K562 (cell line): ENCODE data around the gene SYVN1. TPM values are rescaled to one million over a fixed set of nuclear protein-coding genes. Genes with fewer than 3 reads are reported as not detected.

Experiments used
- ARID1B ChIP-seq: fragments of 450-650 bp; IDR thresholded peaks from 2 replicates; pipeline ENCODE4 v1.6.1; 2016; ENCODE audit warnings: antibody characterized with exemption, mild to moderate bottlenecking, inconsistent platforms
- CXXC5 ChIP-seq: fragments of 250-450 bp; sonication (Bioruptor Pico); IDR thresholded peaks from 2 replicates; pipeline ENCODE4 v1.8.0; 2022; ENCODE audit warnings: inconsistent platforms, mild to moderate bottlenecking, moderate library complexity
- DNMT1 ChIP-seq: fragments of 450-650 bp; IDR thresholded peaks from 2 replicates; pipeline ENCODE4 v1.6.1; 2016; ENCODE audit warnings: antibody characterized with exemption, mild to moderate bottlenecking
- HES1 ChIP-seq: fragments of 450-650 bp; IDR thresholded peaks from 2 replicates; pipeline ENCODE4 v1.6.1; 2016; ENCODE audit warnings: low read depth, mild to moderate bottlenecking, moderate library complexity
- MAFK ChIP-seq: IDR thresholded peaks from 2 replicates; pipeline ENCODE4 v1.6.1; 2011; ENCODE audit warnings: low read length, improper control_type of control experiment
- MYC ChIP-seq, 2 experiments: fragments of 250-450 bp in 1 of 2; sonication (Bioruptor Pico) in 1 of 2; IDR thresholded peaks; 2 replicates each; pipeline versions ENCODE4 v1.5.1 to v1.6.1; 2012 to 2021; ENCODE audit warnings: low read depth in 2 of 2, borderline replicate concordance in 1 of 2, improper control_type of control experiment in 1 of 2, low read length in 1 of 2, mild to moderate bottlenecking in 1 of 2, moderate library complexity in 1 of 2
- NFRKB ChIP-seq: fragments of 450-650 bp; IDR thresholded peaks from 2 replicates; pipeline ENCODE4 v1.6.1; 2016; ENCODE audit warnings: low read depth
- POLR2H ChIP-seq: IDR thresholded peaks from 2 replicates; pipeline ENCODE4 v1.6.1; 2016; ENCODE audit warnings: missing genetic modification characterization, low read depth, mild to moderate bottlenecking, control low read depth, missing compliant biosample characterization, moderate library complexity
- REST ChIP-seq, 2 experiments: fragments of 450-650 bp; formaldehyde crosslinking in 1 of 2; IDR thresholded peaks; 2 replicates each; pipeline versions ENCODE4 v1.4.0 to v1.6.1; 2014 to 2020; ENCODE audit warnings: mild to moderate bottlenecking in 2 of 2, borderline replicate concordance in 1 of 2, low read depth in 1 of 2
- RNF2 ChIP-seq: sonication (generic); IDR thresholded peaks from 2 replicates; pipeline ENCODE4 v1.6.1; 2016
- SMAD1 ChIP-seq: fragments of 150-350 bp; IDR thresholded peaks from 2 replicates; pipeline ENCODE4 v1.6.1; 2014; ENCODE audit warnings: low read length, low read depth; ENCODE audit not compliant: partially characterized antibody
- SMARCE1 ChIP-seq: fragments of 450-650 bp; IDR thresholded peaks from 2 replicates; pipeline ENCODE4 v1.7.1; 2016; ENCODE audit warnings: mild to moderate bottlenecking
- SRSF3 ChIP-seq: fragments of 200-400 bp; formaldehyde crosslinking; IDR thresholded peaks from 2 replicates; pipeline ENCODE4 v1.6.1; 2016; ENCODE audit warnings: mild to moderate bottlenecking, low read length, moderate library complexity; ENCODE audit not compliant: insufficient read depth
- ZBTB17 ChIP-seq: fragments of 450-650 bp; formaldehyde crosslinking; IDR thresholded peaks from 2 replicates; pipeline ENCODE4 v1.4.0; 2020; ENCODE audit warnings: mild to moderate bottlenecking
- ZNF384 ChIP-seq: IDR thresholded peaks from 2 replicates; pipeline ENCODE4 v1.6.1; 2012; ENCODE audit warnings: low read depth, low read length, improper control_type of control experiment
- ZNF79 ChIP-seq: fragments of 250-450 bp; sonication (Bioruptor Pico); IDR thresholded peaks from 2 replicates; pipeline ENCODE4 v1.4.0; 2020; ENCODE audit warnings: low read depth, mild to moderate bottlenecking, moderate library complexity
- ZSCAN32 ChIP-seq: fragments of 450-650 bp; formaldehyde crosslinking; IDR thresholded peaks from 2 replicates; pipeline ENCODE4 v1.4.0; 2020; ENCODE audit warnings: mild to moderate bottlenecking, moderate library complexity
- polyA plus RNA-seq, 8 experiments: library from polyadenylated mRNA; depleted of rRNA in 4 of 8; stranded (reverse) in 5 of 8; unstranded in 3 of 8; fragments of >200 nt; fragmentation: Nextera tagmentation in 2 of 8; fragmentation: Illumina TruSeq in 1 of 8; extraction: Ambion mirVana in 2 of 8; extraction: Trizol in 1 of 8; gene quantifications; 2 replicates each; pipeline versions ENCODE4 v1.2.1 to v1.2.3, GENCODE V29; 2011 to 2014; ENCODE audit warnings: inconsistent platforms in 1 of 8, missing spikeins in 1 of 8
- total RNA-seq, 7 experiments: library from RNA; depleted of rRNA in 6 of 7; stranded (reverse); fragments of >200 nt in 6 of 7; fragmentation: Illumina TruSeq in 2 of 7; extraction: Trizol in 2 of 7; gene quantifications; 2 replicates each; pipeline versions ENCODE4 v1.2.1 to v1.2.3, GENCODE V29; 2011 to 2021; ENCODE audit warnings: low replicate concordance in 1 of 7

Gene SYVN1
- total and polyA plus RNA-seq, 9 of the 15 experiments (the other 6 are each of a cell fraction or from before 2014, with no cell fraction given) = 0.41 to 47.4 (median 9.9) TPM

GRCh38 chr11:65150509-65151299 is 16.4 kb upstream of the SYVN1 start (continued):
- TF ChIP-seq REST (IDR thresholded peaks at IDR 0.05; ENCODE audit: borderline replicate concordance) (no peak), REST (CRISPR knock-in tag; IDR thresholded peaks at IDR 0.05; ENCODE audit: low read depth) (no peak), ARID1B (peak; percentile 74), ZSCAN32 (no peak), MAFK (peak; percentile 69), RNF2 (0 out of 2 replicates have a peak, but pooled peaks have one; percentile 47), DNMT1 (no peak), MYC (IDR thresholded peaks at IDR 0.05; ENCODE audit: low read depth, low read length) (0 out of 2 replicates have a peak, but pooled peaks have one; percentile 16), MYC (CRISPR knock-in tag; IDR thresholded peaks at IDR 0.05; ENCODE audit: borderline replicate concordance, low read depth) (no peak), ZNF384 (peak; percentile 70), CXXC5 (CRISPR knock-in tag) (0 out of 2 replicates have a peak, but pooled peaks have one; percentile 40), HES1 (peak; percentile 71), SRSF3 (no peak), POLR2H (tag) (no peak), NFRKB (0 out of 2 replicates have a peak, but pooled peaks have one; percentile 38), ZNF79 (no peak), SMARCE1 (peak; percentile 83), SMAD1 (no peak), ZBTB17 (CRISPR knock-in tag) (peak; percentile 70; the same call in 1 of the 2 replicates)
